Thymus (tissue), 11 donors: ENCODE data around the gene DNM3. TPM values are rescaled to one million over a fixed set of nuclear protein-coding genes. Genes with fewer than 3 reads are reported as not detected.
A peak's percentile ranks its signal among the peaks of the same experiment; 100 is the strongest.

Source experiments
- DNase-seq, 9 donors: peaks; one replicate each; pipeline ENCODE4 v3.0.0-alpha.2; 2013; ENCODE audit warnings: low spot score in 9 of 9, low read depth in 6 of 9, missing footprints in 1 of 9
- H3K27ac ChIP-seq, 2 donors: one replicate each; pipeline ENCODE4 v1.5.1; 2013; ENCODE audit warnings: control low read depth in 1 of 2, low read depth in 1 of 2, low read length in 1 of 2, mild to moderate bottlenecking in 1 of 2, moderate library complexity in 1 of 2
- H3K27me3 ChIP-seq, 2 donors: one replicate each; pipeline ENCODE4 v1.5.1; 2013; ENCODE audit warnings: low read length in 1 of 2; ENCODE audit not compliant: control insufficient read depth in 2 of 2, insufficient read depth in 1 of 2
- H3K36me3 ChIP-seq, 2 donors: one replicate each; pipeline ENCODE4 v1.5.1; 2013; ENCODE audit warnings: low read length in 1 of 2, mild to moderate bottlenecking in 1 of 2, moderate library complexity in 1 of 2; ENCODE audit not compliant: control insufficient read depth in 2 of 2, insufficient read depth in 2 of 2
- H3K4me1 ChIP-seq, 2 donors: one replicate each; pipeline ENCODE4 v1.5.1; 2013; ENCODE audit warnings: low read length in 2 of 2; ENCODE audit not compliant: control insufficient read depth in 2 of 2, insufficient read depth in 2 of 2
- H3K4me3 ChIP-seq, 2 donors: one replicate each; pipeline ENCODE4 v1.5.1; 2013; ENCODE audit warnings: low read length in 2 of 2, control low read depth in 1 of 2, mild to moderate bottlenecking in 1 of 2
- H3K9me3 ChIP-seq, 2 donors: one replicate each; pipeline ENCODE4 v1.5.1; 2013; ENCODE audit warnings: low read length in 1 of 2, mild to moderate bottlenecking in 1 of 2; ENCODE audit not compliant: control insufficient read depth in 2 of 2, insufficient read depth in 1 of 2
- WGBS: extraction: QIAGEN DNeasy Blood & Tissue Kit; methylation state at CpG from one replicate; pipeline ENCODE4 v1.1.7; 2013; 5-methylcytosine and 5-hydroxymethylcytosine counted together
- polyA plus RNA-seq: library from polyadenylated mRNA; stranded (reverse); fragments of 200-250 nt; gene quantifications from one replicate; pipeline ENCODE4 v1.2.3, GENCODE V29; 2013
- total RNA-seq: library from RNA; stranded (reverse); fragments of 120-200 nt; gene quantifications from one replicate; pipeline ENCODE4 v1.2.4, GENCODE V29; 2013
- donor health status: healthy.

DNM3 gene
- total and polyA plus RNA-seq, 2 donors = 1.9 to 2.2 TPM

DNA sequence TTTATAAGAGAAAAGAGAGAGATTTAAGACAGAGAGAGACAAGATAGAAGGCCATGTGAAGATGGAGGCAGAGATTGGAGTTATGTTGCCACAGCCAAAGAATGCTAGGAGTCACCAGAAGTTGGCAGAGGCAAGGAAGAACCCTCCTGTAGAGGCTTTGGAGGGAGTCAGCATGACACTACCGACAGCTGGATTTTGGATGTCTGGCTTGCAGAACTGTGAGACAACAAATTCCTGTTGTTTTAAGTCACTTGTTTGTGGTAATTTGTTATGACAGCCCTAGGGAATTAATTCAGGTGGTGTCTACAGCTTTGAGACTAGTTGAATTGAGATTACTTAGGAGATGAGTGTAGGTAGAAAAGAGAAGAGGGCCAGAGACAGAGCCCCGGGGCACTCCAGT, 158.5 kb downstream of the DNM3 start:
- WGBS = 100% methylated on average over 2 of the region's 2 CpGs
- Histone ChIP-seq H3K9me3 (no peaks in the 10 kb centered on the region), H3K36me3 (no peaks in the 10 kb centered on the region), H3K27ac (no peak overlapping the region), H3K27me3 (no peaks in the 10 kb centered on the region), H3K4me1 (no peaks in the 10 kb centered on the region), H3K4me3 (no peak overlapping the region)
- no peak for DNase-seq

DNA sequence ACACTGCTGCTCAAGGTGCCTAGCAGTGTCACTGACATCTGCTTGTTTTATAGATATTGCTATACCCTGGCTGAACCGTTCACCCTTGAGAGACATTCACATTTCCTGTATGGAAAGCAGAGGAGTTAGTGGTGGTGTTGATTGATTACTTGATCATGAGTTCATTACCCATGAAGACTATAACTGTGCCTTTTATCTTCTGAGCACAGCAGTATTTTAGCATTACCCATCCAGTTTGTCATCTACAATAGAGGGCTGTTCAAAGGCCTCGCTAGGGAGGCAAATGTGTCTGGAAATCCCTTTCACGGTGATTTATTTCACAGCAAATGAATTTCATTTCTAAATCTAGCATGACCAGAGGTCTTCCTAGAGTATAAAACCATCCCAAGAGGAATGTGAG, 160.0 kb downstream of the DNM3 start:
- no peak overlapping the region for H3K4me3 ChIP-seq
- H3K36me3 ChIP-seq = no peaks in the 10 kb centered on the region
- no peak for DNase-seq
- 94% methylated on average over 3 of the region's 3 CpGs for WGBS
- H3K27ac ChIP-seq = no peak overlapping the region
- H3K4me1 ChIP-seq = no peaks in the 10 kb centered on the region
- H3K27me3 ChIP-seq = no peaks in the 10 kb centered on the region
- H3K9me3 ChIP-seq = no peaks in the 10 kb centered on the region

DNA sequence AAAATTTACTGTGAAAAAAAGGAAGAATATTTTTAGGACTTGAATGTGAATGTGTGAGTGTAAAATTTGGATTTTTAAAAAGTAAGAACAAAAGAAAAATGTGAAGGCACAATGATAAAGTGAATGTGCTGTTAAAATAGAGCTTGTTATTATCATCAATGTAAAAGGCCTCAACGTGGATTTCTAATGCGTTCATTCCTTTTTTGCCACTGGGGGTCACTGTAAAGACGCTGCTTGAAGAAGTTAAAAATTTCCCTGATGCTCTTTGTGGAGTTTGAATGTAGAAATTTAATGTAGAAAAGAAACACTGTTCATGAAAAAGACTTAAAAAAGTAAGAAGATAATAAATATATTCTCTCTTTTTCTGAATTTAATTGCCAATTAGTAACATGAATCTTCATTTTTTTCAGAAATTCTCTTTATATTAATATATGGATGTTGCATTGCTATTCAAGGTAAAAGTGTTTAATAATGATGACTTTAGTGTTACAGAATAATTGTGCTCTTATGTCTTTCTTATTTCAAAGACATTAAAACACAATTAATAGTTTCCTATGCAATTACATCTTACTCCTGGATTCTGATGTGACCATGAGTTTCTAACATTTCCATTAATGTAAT, 161.5 kb downstream of the DNM3 start:
- no peaks in the 10 kb centered on the region for H3K4me1 ChIP-seq
- no peaks in the 10 kb centered on the region for H3K27me3 ChIP-seq
- H3K36me3 ChIP-seq = no peaks in the 10 kb centered on the region
- 15% methylated on average over 3 of the region's 3 CpGs for WGBS
- no peaks in the 10 kb centered on the region for H3K9me3 ChIP-seq
- peak in 7 of 9 donors; percentile 14 to 67 (median 16) for DNase-seq
- H3K4me3 ChIP-seq = no peak overlapping the region
- H3K27ac ChIP-seq = no peak overlapping the region

- H3K27ac ChIP-seq = no peak overlapping the region
- H3K36me3 ChIP-seq = no peaks in the 10 kb centered on the region
- no peaks in the 10 kb centered on the region for H3K9me3 ChIP-seq
- H3K4me1 ChIP-seq = no peaks in the 10 kb centered on the region
- WGBS = 93% methylated on average over 3 of the region's 3 CpGs
- DNase-seq = no peak
- H3K4me3 ChIP-seq = no peak overlapping the region
- H3K27me3 ChIP-seq = no peaks in the 10 kb centered on the region
Observed at GRCh38 chr1:172003766-172004530, 162.7 kb downstream of the DNM3 start.

DNA sequence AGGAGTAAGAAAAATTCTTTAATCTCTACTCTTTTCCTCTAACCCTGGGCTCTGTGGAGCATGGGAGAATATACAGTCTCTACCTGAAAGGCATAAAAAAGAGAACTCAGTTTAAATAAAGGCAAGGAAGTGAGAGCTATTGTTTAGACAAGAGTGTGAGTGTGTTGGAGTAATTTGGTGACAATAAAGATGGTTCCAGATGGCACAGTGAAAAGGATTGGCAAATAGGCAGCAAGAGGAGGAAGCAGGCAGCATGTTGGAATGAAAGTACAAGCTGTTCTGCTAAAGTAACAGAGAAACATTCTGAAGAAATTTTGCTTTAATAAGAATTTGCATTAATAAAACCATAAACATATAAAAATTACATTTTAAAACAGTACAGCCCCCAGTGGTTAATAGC, 163.4 kb downstream of the DNM3 start:
- H3K27me3 ChIP-seq = no peaks in the 10 kb centered on the region
- no peak for DNase-seq

GRCh38 chr1:172005856-172006255, 164.6 kb downstream of the DNM3 start:
- no peaks in the 10 kb centered on the region for H3K36me3 ChIP-seq
- WGBS = 95% methylated on average over 1 of the region's 1 CpG
- no peaks in the 10 kb centered on the region for H3K9me3 ChIP-seq
- H3K4me1 ChIP-seq = no peaks in the 10 kb centered on the region
- H3K27me3 ChIP-seq = no peaks in the 10 kb centered on the region
- no peak overlapping the region for H3K27ac ChIP-seq
- DNase-seq = no peak
- H3K4me3 ChIP-seq = no peak overlapping the region

More for the DNA sequence above, 163.4 kb downstream of the DNM3 start:
- Histone ChIP-seq H3K27ac (no peak overlapping the region), H3K36me3 (no peaks in the 10 kb centered on the region), H3K9me3 (no peaks in the 10 kb centered on the region), H3K4me1 (no peaks in the 10 kb centered on the region), H3K4me3 (no peak overlapping the region)

- no peak for DNase-seq
- Histone ChIP-seq H3K4me1 (no peaks in the 10 kb centered on the region), H3K36me3 (no peaks in the 10 kb centered on the region), H3K4me3 (no peak overlapping the region), H3K27ac (no peak overlapping the region), H3K9me3 (no peaks in the 10 kb centered on the region), H3K27me3 (no peaks in the 10 kb centered on the region)
Observed at GRCh38 chr1:172006660-172007059, 165.4 kb downstream of the DNM3 start.

DNA sequence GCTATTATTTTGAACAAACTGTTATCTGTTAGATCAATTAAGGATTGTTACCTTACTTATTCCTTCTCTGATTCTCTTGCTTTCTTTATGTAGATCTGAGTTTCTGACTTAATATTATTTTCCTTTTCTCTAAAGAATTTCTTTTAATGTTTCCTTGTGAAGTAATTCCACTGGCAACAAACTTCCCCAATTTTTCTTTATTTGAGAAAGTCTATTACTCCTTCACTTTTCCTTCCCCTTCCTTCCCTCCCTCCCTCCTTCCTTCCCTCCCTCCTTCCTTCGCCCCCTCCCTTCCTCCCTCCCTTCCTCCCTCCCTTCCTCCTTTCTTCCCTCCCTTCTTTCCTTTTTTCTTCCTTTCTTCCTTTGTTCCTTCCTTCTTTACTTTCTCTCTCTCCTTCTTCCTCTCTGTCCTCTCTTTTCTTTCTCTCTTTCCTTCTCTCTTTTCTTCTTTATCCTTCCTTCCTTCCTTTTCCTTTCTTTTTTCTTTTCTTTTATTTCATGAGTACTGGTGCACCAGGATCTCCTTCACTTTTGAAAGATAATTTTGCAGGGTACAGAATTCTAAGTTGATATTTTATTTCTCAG, 177.5 kb downstream of the DNM3 start:
- Histone ChIP-seq H3K9me3 (no peaks in the 10 kb centered on the region), H3K4me1 (no peaks in the 10 kb centered on the region), H3K27me3 (no peaks in the 10 kb centered on the region), H3K4me3 (no peak overlapping the region), H3K27ac (no peak overlapping the region), H3K36me3 (no peaks in the 10 kb centered on the region)
- 44% methylated on average over 1 of the region's 1 CpG for WGBS
- no peak for DNase-seq

DNA sequence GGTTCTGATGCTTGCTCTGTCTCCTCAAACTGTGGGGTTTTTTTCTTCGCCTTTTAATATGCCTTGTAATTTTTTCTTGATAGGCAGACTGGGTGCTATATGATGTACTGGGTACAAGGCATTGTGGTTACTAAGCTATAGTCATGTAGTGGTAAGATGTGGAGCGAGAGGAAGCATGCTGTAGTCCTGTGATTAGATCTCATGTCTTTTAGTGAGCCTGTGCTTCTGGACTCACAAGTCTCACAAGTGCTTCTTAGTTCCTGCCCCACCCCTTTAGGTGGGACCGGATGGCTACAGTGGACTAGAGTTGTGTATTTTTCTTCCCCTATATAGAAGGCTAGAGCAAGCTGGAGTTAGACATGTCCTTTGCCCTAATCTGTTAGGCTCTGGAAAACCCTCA, 178.7 kb downstream of the DNM3 start:
- Histone ChIP-seq H3K9me3 (peaks cover 0 to 3% of the 10 kb centered on the region in 2 donors), H3K4me3 (no peak overlapping the region), H3K27me3 (no peaks in the 10 kb centered on the region), H3K27ac (no peak overlapping the region), H3K36me3 (no peaks in the 10 kb centered on the region), H3K4me1 (no peaks in the 10 kb centered on the region)
- 98% methylated on average over 3 of the region's 3 CpGs for WGBS
- no peak for DNase-seq
